GM19467 (cell line): ENCODE data around the gene ZBTB16.

Experiments
- ATAC-seq: cut with Tn5 transposase; IDR thresholded peaks from one replicate; pipeline ENCODE4 v1.9.1; 2021; ENCODE audit warnings: mild to moderate bottlenecking, moderate library complexity; ENCODE audit not compliant: unreplicated experiment

The ZBTB16 gene

GRCh38 chr11:114273071-114273470, 213.6 kb downstream of the ZBTB16 start:
- no peak for ATAC-seq

DNA sequence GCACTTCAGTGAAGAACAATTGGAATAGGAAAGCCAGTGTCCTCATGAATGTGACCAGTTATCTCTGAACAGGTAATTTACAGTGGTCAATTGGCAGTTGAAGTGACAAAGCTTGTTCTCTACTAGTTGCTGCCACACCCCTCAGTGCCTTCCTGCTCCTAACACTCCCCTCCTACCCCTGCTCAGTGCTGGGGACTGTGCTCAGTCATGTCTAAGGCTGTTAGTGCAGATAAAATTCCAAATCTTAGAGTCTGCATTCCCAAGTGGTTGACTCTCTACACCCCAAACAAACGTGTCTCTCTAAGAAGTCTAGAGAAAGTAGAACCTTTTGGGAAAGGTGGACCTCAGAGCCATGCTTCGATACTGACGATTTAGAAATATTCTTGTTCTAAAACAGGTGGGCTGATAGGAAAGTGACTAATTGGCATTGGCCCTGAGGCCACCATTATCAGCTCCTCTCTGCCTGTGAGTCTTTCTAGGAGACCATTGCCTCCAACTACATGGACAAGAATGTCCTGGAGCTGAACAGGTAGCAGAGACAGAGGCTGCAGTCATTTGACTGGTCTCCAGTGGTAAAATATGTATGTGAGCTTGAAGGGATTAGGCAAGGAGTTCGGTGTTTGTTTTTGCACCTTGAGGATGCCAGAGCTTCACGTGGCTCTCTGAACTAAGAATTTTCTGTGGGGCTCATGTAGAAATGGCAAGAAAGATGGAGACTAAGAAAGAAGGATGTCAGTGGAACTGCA, 214.6 kb downstream of the ZBTB16 start:
- no peak for ATAC-seq

GRCh38 chr11:114274637-114275036, 215.1 kb downstream of the ZBTB16 start:
- ATAC-seq, result no peak

DNA sequence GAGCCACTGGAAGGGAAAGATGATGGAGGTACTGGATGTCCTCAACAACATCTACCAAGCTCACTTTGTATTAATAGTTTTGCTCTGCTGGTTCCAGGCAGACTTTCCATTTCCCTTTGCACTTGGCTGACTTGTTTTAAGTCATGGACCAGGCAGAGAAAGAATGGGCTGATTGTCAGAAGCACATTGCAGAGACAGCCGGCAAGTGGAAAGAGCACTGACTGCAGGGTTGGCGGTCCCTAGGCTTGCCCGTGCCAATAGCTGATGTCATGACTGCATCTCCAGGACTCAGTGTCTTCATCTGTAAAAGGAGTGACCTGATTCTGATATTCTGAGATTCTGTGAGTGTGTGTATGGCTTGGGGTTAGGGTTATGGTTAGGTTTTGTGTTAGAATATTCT, 215.8 kb downstream of the ZBTB16 start:
- ATAC-seq, result no peak

- ATAC-seq, result no peak
These were observed 216.6 kb downstream of the ZBTB16 start for GRCh38 chr11:114276077-114276476.

- no peak for ATAC-seq
These were observed 218.3 kb downstream of the ZBTB16 start for GRCh38 chr11:114277637-114278341.

GRCh38 chr11:114278342-114279065, 219.0 kb downstream of the ZBTB16 start:
- ATAC-seq, result no peak

DNA sequence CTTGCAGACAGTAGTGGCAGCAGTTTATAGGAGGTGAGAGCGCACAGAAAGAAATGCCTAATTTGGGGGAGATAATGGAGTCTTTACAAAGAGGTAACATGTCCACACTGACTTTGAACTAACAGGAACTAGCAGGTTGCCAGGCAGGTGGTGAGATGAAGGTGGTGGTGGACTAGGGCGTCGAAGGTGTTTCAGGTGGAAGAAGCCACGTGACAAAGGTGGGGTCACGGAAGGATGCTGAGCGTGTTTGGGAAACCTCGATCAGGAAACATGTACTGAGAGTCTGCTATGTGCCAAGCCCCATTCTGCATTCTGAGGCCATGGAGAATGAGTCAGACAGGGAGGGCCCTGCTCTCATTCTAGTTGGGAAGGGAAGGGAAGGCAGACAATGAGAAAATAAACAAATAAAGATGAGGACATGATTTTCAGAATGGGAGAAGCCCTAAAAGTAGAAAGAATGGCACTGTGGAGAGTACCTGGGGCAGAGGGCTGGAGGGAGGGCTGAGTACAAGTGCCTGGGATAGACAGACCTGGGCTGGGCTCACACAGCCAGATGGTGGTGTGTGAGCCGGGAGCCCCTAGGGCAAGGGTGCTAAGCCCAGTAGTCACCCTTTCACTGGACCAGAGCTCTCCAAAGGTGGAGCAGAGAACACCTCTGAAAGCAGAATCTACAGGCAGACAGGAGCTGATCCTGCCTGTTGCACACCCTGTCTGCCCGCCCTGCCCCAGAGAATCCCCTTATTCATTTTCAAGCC, 220.5 kb downstream of the ZBTB16 start:
- ATAC-seq, result no peak

DNA sequence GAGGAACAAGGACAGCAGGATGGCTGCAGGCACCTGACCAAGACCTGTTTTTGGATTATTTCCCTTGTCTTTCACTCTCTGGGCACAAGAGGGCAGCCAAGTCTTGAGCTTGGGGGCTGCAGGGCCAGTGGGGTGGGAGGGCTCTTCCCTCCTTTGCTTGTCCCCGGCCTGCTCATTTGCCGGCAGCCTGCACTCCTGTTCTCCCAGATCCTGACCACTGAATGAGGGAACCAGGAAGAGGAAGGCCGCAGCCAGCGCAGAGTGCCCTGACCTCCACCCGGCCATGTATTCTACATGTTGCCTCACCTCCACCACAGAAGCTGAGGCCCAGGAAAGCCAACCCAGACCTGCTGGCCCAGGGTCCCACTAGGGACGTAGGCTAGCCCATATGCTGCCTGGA, 221.2 kb downstream of the ZBTB16 start:
- ATAC-seq, result no peak

GRCh38 chr11:114281388-114281956, 222.0 kb downstream of the ZBTB16 start:
- ATAC-seq, result no peak

DNA sequence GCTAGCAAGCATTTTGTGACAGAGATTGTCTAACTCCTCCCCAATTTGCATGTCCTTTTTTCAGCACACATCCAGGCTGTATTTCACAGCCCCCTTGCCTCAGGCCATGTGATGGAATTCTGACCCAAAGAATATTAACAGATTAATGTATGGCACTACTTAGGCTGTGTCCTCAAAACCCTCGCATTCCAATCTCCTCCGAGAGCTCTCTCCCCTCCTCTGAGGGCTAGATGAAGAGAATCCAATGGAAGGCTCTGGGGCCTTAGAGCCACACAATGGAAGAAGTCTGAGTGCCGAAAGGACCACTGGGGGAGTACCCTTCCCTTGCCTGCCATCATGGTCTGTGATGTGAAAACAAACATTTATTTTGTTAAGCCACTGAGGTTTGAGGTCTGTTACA, 223.0 kb downstream of the ZBTB16 start:
- no peak for ATAC-seq

GRCh38 chr11:114283422-114283821, 223.9 kb downstream of the ZBTB16 start:
- ATAC-seq, result no peak

DNA sequence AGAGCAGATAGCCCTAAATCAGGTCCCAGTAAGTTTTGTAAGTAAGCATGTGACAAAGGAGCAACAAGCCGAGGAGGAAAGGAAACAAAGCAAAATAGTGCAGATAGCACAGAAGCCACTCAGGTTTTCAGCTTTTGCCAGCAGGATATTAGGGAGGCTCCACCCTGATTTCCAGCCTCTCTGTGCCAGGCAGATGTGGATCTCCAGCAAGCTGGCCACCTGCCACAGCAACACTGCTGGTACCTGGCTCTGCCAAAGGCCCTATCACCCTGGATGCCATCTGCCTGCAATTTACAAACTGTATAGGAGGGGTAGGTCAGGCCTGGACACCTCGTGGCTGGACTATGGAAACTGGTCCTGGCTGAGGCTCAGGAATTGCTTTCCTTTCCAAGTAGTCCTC, 224.5 kb downstream of the ZBTB16 start:
- no peak for ATAC-seq

DNA sequence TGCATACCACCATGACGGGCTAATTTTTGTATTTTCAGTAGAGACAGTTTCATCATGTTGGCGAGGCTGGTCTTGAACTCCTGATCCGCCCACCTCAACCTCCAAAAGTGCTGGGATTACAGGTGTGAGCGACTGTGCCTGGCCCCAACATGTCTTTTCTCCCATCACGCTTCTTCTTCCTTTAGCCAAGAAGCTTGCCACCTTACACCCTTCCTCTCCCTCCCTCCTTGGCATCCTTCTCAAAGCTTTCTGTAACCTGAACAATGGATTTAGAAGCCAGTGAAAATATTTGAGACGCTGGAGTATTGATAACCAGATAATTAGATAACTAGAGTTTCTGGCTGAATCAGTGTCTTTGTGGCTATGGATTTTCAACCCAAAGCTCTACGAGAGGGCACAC, 225.4 kb downstream of the ZBTB16 start:
- no peak for ATAC-seq

GRCh38 chr11:114285599-114285998, 226.1 kb downstream of the ZBTB16 start:
- ATAC-seq, result no peak

GRCh38 chr11:114286229-114286628, 226.7 kb downstream of the ZBTB16 start:
- ATAC-seq, result no peak

DNA sequence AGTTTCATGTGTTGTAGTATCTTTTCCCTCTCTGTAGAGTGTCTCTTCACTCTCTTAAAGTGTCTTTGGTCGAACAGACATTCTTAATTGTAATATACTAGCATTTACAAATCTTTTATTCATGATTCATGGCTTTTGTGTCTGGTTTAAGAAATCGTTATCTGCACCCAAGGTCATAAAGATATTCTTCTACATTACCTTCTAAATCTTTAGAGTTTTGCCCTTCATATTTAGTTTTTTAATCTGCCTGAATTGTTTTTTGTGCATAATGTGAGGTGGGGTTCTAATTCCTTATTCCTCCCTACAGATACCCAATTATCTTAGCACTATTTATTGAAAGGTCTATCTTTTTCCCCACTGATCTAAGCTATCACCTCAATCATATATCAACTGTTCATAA, 227.6 kb downstream of the ZBTB16 start:
- no peak for ATAC-seq

DNA sequence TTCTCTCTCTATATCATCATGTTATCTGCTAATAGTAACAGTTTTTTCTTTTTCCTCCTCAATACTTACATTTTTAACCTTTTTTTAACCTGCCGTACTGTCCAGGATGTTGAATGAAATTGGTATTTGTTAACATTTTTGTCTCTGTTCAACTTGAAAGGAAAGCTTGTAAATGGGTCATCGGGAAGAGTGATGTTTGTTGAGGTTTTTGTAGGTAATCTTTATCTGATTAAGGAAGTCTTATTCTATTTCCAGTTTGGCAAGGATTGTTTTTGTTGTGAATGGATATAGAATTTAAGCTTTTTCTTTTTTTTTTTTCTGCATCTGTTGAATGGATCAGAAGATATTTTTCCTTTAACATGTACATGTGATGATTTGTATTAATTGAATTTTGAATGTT, 228.6 kb downstream of the ZBTB16 start:
- ATAC-seq, result no peak

DNA sequence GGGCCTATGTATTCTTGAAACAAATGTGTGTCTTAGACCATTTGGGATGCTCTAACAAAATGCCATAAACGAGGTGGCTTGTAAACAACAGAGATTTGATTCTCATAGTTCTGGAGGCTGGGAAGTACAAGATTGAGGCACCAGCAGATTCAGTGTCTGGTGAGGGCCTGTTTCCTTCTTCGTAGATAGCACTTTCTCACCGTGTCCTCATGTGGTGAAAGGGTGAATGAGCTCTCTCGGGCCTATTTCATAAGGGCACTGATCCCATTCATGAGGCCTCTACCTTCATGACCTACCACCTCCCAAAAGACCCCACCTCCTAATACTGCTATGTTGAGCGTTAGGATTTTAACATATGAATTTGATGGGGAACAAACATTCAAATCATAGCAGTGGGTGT, 230.3 kb downstream of the ZBTB16 start:
- no peak for ATAC-seq

- ATAC-seq, result no peak
These were observed 231.2 kb downstream of the ZBTB16 start for GRCh38 chr11:114290503-114291235.
